NCI-H748 (cell line): ENCODE results near the gene IPPK.
"Not testable (repeated sequence)": the region's sequence is repeated elsewhere in the genome, so short reads cannot be mapped to it uniquely, and the experiment has no call there.

Source experiments
- DNase-seq: peaks from one replicate; lab custom pipeline; 2025; ENCODE audit not compliant: unreplicated experiment; lab: John Stamatoyannopoulos, UW

The IPPK gene

DNA sequence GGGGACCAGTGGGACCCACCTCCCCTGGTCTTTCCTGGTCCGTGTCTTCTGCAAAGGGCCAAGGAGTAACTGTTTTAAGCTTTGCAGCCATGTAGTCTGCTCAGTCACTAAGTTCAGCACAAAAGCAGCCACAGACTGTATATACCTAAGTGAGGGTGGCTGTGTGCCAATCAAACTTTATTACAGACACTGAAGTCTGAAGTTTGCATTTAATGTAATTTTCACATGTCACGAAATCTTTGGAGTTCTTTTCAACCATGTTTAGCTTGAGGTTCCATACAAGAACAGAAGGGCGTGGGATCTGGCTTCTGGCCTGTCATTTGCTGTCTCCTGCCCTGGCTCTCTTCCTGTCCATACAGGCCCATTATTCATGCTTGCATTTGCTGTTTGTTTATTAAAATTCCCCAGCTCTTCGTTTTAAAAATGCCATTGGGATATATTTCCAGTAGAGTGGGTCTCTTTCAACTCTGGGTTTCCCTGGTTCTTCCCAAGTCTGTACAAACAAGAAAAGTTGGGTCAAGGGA, 69.9 kb downstream of the IPPK start:
- no peak for DNase-seq

DNA sequence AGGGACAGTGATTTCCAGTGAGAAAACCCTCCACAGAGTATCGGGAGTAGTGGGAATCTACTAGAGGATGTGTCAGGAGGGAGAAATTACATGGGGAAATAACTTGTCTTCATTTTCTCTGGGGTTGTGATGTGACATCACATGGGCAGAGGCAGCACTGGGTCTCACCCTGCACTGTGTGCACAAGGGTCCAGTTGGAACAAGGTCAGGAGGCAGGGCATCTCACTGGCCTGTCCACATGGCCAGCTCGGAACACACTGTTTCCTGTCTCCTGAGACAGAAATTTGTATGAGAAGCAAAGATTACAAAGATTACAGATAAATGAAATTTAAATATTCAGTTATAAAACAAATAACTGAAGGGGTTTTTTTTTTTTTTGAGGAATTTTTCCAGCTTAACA, 71.5 kb downstream of the IPPK start:
- DNase-seq: no peak

GRCh38 chr9:92595930-92596329, 74.0 kb downstream of the IPPK start:
- DNase-seq: no peak

GRCh38 chr9:92595075-92595474, 74.9 kb downstream of the IPPK start:
- DNase-seq: not testable (repeated sequence)

GRCh38 chr9:92592946-92593861, 76.7 kb downstream of the IPPK start:
- no peak for DNase-seq

DNA sequence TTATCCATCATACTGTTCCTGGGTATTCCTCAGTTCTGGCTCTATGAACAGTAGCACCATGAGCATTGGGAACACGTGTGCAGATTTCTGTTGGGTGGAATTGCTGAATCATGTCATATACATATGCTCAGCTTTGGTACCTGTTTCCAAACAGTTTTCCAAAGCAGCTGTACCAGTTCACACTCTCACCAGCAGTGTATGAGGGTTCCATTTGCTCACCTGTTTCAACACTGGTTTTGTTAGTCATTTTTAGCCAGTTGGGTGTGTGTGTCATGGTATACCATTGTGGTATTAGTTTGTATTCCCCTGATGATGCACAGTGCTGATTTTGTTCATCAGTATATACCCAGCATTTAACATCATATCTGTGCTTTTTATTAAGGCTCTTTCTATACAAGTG, 77.4 kb downstream of the IPPK start:
- no peak for DNase-seq

DNA sequence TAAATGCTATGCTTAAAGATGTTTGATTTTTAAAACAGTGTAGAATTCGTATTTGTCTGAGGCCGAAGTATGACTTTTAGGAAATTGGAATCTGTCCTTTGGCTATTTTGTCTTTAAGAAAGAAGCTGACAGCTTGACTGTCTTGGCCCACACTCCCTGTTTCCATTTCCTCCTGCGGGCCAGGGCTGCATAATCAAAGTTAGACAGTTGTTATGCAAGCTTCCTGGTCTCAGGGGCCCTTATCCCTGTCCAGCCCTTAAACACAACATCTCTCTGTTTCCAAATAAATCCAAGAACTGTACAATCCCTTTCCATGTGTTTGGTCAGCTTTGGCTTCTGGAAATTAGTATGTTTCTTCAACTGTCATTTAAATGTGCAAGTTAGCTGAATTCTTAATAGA, 79.6 kb downstream of the IPPK start:
- DNase-seq: no peak

DNA sequence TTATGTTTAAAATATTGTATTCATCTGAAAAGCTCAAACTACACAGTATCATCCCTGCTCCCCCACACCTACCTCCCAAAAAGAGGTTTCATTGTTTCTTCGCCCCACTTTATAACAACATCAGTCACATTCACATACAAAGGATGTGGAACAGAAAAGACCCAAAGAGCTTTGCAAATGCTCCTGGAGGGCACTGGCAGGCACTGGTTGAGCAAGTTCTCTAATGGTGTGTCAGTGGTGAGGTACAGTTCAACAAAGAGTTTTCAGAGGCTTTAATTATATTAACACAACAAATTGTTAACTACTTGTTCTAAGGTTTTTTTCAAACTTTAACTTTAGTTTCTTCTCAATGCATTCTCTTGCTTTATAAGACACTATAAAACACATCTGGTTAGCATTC, 80.0 kb downstream of the IPPK start:
- DNase-seq: no peak

DNA sequence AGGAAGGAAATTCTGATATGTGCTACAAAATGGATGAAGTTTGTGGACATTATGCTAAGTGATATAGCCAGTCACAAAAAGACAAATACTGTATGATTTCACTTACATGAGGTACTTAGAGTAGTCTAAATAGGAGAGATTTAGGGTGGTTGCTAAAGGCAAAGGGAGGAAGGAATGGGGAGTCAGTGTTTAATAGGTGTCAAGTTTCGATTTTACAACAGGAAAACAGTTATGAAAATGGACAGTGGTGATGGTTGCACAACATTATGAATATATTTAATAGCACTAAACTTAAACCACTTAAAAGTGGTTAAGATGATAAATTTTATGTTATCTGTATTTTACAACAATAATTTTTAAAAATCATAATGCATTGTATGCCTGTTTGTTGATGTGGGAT, 93.8 kb downstream of the IPPK start:
- no peak for DNase-seq

GRCh38 chr9:92573612-92574011, 96.3 kb downstream of the IPPK start:
- not testable (repeated sequence) for DNase-seq

DNA sequence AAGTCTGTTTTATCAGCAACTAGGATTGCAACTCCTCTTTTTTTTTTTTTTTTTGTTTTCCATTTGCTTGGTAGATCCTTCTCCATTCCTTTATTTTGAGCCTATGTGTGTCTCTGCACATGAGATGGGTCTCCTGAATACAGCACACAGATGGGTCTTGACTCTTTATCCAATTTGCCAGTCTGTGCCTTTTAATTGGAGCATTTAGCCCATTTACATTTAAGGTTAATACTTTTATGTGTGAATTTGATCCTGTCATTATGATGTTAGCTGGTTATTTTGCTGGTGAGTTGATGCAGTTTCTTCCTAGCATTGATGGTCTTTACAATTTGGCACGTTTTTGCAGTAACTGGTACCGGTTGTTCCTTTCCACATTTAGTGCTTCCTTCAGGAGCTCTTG, 98.1 kb downstream of the IPPK start:
- not testable (repeated sequence) for DNase-seq

GRCh38 chr9:92564982-92565381, 104.9 kb downstream of the IPPK start:
- no peak for DNase-seq

- DNase-seq: no peak
Measured at GRCh38 chr9:92564504-92564903, 105.4 kb downstream of the IPPK start.
